ENCODE results near the gene MACROD1. TPM values are rescaled to one million over a fixed set of nuclear protein-coding genes. Genes with fewer than 3 reads are reported as not detected.

Gene MACROD1, protein sequence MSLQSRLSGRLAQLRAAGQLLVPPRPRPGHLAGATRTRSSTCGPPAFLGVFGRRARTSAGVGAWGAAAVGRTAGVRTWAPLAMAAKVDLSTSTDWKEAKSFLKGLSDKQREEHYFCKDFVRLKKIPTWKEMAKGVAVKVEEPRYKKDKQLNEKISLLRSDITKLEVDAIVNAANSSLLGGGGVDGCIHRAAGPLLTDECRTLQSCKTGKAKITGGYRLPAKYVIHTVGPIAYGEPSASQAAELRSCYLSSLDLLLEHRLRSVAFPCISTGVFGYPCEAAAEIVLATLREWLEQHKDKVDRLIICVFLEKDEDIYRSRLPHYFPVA
- total RNA-seq, result 9.3 and 20.5 TPM in 2 replicates

DNA sequence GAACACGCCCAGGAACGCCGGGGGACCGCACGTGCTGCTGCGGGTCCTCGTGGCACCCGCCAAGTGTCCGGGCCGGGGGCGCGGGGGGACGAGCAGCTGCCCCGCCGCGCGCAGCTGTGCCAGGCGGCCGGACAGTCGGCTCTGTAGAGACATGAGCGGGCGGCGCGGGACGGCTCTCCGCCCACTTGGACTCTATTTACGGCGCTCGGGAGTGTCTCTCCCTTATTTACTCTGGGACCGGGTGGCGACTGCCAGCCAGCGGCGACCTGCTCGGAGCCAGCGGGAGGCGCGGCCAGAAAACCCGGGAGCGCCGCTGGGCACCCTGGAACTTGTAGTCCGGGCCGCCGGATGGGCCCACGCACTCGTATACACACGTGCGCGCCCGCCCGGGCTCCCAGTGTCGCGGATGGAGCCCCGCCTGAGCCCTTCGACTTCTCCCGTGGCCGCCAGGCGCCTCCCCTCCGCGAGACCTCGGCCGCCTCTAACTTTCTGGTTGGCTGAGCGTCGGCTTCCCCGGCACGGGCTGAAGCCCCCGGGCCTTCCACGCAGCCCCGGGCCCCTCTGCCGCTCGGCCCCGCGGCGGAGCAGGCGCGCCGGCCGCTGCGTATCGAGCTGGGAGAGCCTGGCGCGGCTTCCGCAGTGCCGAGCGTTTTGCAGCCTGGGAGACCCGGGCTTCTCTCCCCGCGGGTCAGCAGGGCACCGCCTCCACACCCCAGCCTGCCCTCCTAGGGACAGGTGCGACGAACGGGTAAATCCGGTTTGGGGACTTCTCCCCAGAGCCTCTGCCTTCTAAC is at the start of gene MACROD1:
MACROD1 (minus strand) TSS at position 272 of the 794 bp plus-strand sequence; CDS start at position 153, 119 bp downstream.

DNA sequence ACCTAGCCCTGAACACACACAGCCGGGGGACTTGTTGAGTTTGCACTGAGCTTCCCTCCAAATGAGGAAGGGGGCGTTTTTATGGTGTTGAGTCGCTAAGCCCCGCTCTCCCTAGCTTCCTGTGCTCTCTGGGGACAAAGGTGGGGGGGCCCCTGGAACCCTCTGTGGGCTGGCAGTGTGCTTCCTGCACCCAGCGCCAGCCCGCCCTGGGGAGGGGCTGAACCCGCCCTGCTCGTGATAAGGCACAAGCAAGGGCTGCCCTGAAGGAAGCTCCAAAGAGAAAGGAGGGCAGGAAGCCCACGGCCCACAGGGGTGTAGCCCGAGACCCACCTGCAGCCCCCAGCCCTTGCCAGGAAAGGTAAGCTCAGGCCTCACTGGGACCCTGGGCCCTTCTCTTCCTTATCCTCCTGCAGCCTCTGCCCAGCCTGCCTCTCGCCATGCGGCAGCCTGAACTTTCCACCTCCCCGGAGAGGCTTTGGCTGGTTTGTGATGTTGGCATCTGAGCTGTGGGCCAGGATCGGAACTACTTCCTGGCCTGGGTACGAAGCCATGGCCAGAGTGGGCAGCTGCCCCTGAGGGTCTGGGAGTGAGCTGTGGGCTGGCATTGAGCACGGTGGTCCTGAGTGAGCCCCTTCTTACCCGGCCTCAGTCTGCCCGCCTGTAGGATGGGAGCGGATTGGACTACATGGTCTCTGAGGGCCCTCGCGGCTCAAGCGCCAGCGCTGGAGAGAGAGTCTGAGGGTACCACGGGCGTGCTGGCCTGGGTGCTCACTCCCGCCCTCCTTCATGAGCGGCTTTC is 40.7 kb upstream of the MACROD1 start, which contains the start of gene FERMT3:
FERMT3 (plus strand) TSS at position 265 of the 799 bp plus-strand sequence. CDS start 644 bp downstream, outside the sequence.

DNA sequence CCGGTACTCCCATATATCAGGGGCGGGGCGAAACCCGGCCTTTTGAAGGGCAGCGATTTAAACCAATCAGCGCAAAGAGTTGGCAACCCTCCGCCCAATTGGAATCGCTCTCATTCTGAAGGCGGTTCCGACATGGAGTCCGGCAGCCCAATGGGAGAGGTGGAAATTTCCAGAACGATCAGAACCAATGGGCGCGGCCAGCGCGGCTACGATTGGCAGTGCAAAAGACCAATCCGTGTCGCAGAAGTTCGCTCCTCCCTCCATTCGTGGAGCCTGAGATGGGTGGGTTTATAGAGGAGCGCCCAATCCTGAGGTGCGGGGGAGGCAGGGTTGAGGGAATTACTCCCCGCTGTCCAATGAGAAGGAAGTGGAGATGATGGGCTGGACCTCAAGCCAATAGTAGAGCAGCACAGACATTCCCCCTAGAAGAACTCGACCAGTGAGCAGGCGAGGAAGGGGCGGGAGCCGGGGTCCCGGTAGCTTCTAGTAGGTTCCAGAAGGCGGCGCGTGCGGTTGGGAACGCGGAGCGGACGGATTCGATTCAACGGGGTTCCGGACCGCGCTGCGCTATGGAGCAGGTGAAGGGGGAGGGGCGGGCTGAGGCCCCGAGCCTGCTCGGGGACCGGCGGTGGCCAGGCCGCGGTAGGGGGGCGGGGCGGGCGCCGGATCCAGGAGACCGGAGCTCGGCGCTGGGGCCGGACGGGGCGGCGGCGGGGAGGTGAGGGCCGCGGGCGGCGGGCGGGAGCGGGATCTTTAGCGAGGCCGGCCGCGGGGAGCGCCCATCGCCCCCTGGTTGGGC is 20.0 kb upstream of the MACROD1 start, which contains the start of gene STIP1:
STIP1 (plus strand) TSS at position 479 of the 799 bp plus-strand sequence; CDS start at position 570, 91 bp downstream.

DNA sequence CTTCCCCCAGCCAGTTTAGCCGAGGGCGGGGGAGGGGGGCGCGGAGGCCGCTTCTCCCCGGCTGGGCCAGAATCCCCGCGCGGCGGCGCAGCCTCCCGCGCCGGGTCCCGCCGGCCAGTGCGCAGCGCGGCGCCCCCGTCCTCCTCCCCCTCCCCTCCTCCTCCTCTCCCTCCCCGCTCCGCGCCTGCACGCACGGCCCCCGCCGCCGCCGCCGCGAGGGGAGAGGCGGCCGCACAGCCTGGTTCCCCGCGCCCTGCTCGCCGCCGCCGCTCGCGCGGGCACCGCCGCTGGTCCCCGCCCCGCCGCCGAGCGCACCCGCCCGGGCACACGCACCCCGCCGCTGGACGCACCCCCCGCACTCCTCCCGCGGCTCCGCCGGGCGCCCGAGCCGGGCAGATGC is 130.3 kb downstream of the MACROD1 start, which contains the start of gene FLRT1:
FLRT1 (plus strand) TSS at position 356 of the 400 bp plus-strand sequence. CDS start 80,337 bp downstream, outside the sequence.

DNA sequence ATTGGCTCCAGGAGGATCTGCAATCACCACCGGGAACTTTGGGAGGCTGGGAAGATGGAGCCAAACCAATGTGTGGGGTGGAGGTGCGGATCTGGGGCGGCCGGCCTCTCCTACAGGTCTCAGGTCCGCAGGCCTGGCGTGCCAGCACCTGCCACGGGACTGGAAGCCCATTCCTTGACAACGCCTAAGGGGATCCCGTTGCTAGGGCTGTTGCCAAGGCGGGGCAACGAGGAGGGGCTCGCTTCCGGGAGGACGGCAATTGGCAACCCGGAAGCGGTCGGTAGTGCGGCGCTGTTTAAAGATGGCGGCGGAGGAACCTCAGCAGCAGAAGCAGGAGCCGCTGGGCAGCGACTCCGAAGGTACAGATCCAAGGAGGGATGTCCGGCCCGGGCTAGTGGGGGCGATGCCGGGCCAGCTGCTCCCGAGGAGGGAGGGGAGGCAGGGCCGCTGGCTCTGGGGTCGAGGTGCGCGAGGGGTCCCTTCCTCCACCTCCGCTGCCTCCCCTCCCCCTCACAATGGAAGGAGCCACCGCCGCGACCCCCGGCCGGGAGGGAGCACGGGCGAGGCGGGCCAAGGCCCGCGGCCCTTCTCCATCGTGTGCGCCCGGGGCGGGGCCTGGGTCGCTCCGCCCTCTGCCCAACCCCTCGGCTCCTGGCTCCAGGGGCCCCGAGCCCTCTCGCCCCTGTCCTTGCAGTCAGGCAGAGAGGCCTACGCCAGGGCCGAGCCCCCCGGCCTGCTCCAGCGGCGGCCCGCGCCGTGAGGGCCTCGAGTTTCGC is 179.6 kb downstream of the MACROD1 start, which contains the start of gene OTUB1:
OTUB1 (plus strand) TSS at position 283 of the 776 bp plus-strand sequence; CDS start at position 302, 19 bp downstream.

DNA sequence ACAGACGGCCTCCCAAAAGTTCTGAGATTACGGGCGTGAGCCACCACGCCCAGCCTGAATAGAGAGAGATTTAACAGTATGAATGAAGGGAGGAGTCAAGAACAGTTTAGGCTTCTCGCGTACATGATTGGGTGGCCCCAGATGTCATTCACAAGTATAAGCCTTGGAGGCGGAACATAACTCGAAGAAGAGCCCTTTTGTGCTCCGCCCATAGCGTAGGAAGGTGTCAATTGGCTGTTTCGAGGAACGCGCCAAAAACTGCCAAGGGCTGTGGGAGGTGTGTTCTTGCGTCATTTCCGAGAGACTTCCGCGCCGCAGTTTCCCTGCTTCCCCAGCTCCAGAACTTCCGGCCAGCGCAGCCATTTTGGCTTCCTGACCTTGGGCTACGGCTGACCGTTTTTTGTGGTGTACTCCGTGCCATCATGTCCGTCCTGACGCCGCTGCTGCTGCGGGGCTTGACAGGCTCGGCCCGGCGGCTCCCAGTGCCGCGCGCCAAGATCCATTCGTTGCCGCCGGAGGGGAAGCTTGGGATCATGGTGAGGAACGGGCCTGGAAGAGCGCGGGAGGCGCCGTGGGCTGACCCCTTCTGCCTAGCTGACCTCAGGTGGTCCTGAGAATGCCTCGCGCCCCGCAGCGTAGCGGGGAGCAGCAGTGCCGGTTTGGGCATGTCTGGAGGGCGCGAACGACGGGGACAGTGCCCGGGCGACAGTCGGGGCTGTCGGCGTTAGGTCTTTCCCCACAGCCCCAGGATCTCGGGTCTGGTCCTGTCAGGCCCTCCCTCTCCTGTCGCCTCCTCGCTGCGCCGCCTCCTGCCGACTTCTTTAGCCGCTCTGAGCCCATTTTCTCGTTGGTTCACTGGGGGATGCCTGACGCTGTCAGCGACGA is 191.4 kb downstream of the MACROD1 start, which contains the start of gene COX8A:
COX8A (plus strand) TSS at position 362 of the 885 bp plus-strand sequence; CDS start at position 423, 61 bp downstream.

Other genes starting within 250 kb of the MACROD1 start
- 2.0 TPM in 2 replicates for gene RCOR2, start 248.9 kb downstream of the MACROD1 start, total RNA-seq
- 7.3 and 8.7 TPM in 2 replicates for gene NAA40, start 227.1 kb downstream of the MACROD1 start, total RNA-seq
- gene COX8A, start 191.5 kb downstream of the MACROD1 start, total RNA-seq, result 307 and 311 TPM in 2 replicates
- gene OTUB1, start 179.7 kb downstream of the MACROD1 start, total RNA-seq, result 37.5 and 54.6 TPM in 2 replicates
- gene FLRT1, start 130.2 kb downstream of the MACROD1 start, total RNA-seq, result 0.12 TPM in 1 of 2 replicates, not detected in the other
- gene STIP1, start 20.1 kb upstream of the MACROD1 start, total RNA-seq, result 141 and 237 TPM in 2 replicates
- gene FERMT3, start 40.6 kb upstream of the MACROD1 start, total RNA-seq, result 3.2 and 4.8 TPM in 2 replicates
- 39.1 and 46.2 TPM in 2 replicates for gene TRPT1, start 60.1 kb upstream of the MACROD1 start, total RNA-seq
- 63.5 and 71.4 TPM in 2 replicates for gene NUDT22, start 60.2 kb upstream of the MACROD1 start, total RNA-seq
- 4.5 and 9.1 TPM in 2 replicates for gene DNAJC4, start 64.4 kb upstream of the MACROD1 start, total RNA-seq
- gene VEGFB, start 68.5 kb upstream of the MACROD1 start, total RNA-seq, result 21.9 and 38.9 TPM in 2 replicates
- 40.7 and 59.2 TPM in 2 replicates for gene FKBP2, start 75.0 kb upstream of the MACROD1 start, total RNA-seq
- gene PPP1R14B, start 80.8 kb upstream of the MACROD1 start, total RNA-seq, result 296 and 414 TPM in 2 replicates
- gene PLCB3, start 85.4 kb upstream of the MACROD1 start, total RNA-seq, result 55.2 and 56.8 TPM in 2 replicates
- gene BAD, start 118.6 kb upstream of the MACROD1 start, total RNA-seq, result 55.6 and 65.6 TPM in 2 replicates
- gene GPR137, start 119.7 kb upstream of the MACROD1 start, total RNA-seq, result 5.3 and 8.1 TPM in 2 replicates
- gene KCNK4, start 125.2 kb upstream of the MACROD1 start, total RNA-seq, result not detected in 2 replicates
- gene CATSPERZ, start 134.2 kb upstream of the MACROD1 start, total RNA-seq, result not detected in 2 replicates
- gene ESRRA, start 139.4 kb upstream of the MACROD1 start, total RNA-seq, result 33.6 and 40.9 TPM in 2 replicates
- gene TRMT112, start 151.4 kb upstream of the MACROD1 start, total RNA-seq, result 345 and 365 TPM in 2 replicates
- 201 and 411 TPM in 2 replicates for gene PRDX5, start 152.0 kb upstream of the MACROD1 start, total RNA-seq
- 1.9 and 2.0 TPM in 2 replicates for gene CCDC88B, start 174.1 kb upstream of the MACROD1 start, total RNA-seq
- 39.7 and 58.7 TPM in 2 replicates for gene RPS6KA4, start 193.0 kb upstream of the MACROD1 start, total RNA-seq